ENCODE data around the gene TSPAN5. TPM values are rescaled to one million over a fixed set of nuclear protein-coding genes. Genes with fewer than 3 reads are reported as not detected.

TSPAN5 gene
- polyA plus RNA-seq, 1 donor (not counting 4 experiments of a cell fraction or from before 2014, with no cell fraction given) = 45.5 TPM

GRCh38 chr4:98609934-98610333 is 48.5 kb downstream of the TSPAN5 start:
- Histone ChIP-seq H3K27ac (ENCODE audit: control insufficient read depth, insufficient read depth, low read length) (no peak overlapping the region), H3K79me2 (ENCODE audit: control insufficient read depth, insufficient read depth, low read length) (peaks cover 90% of the 10 kb centered on the region)

GRCh38 chr4:98608356-98608755 is 50.1 kb downstream of the TSPAN5 start:
- H3K9ac ChIP-seq (ENCODE audit: control insufficient read depth, extremely low read depth, insufficient read depth, low read length) = no peak overlapping the region
- peaks cover 87% of the 10 kb centered on the region for H3K79me2 ChIP-seq (ENCODE audit: control insufficient read depth, insufficient read depth, low read length)
- no peak overlapping the region for H3K27ac ChIP-seq (ENCODE audit: control insufficient read depth, insufficient read depth, low read length)
- no peak overlapping the region for H2AFZ ChIP-seq (ENCODE audit: control insufficient read depth, low read length)
- dilution Hi-C loops (cut with MboI; ENCODE audit: extremely low pct_ligation_motif_present, low sequenced_read_pairs) = no loop called here
- peaks cover 0 to 1% of the 10 kb centered on the region in 2 experiments for H3K36me3 ChIP-seq (ENCODE audit: control insufficient read depth in 2 of 2, extremely low read depth in 1 of 2, insufficient read depth in 2 of 2, low read length in 2 of 2)
- no peaks in the 10 kb centered on the region for H4K20me1 ChIP-seq (ENCODE audit: control insufficient read depth, extremely low read depth, insufficient read depth, low read length)
- peaks cover 4% of the 10 kb centered on the region for H3K4me1 ChIP-seq (ENCODE audit: control insufficient read depth, extremely low read depth, insufficient read depth, low read length)
- DNase-seq (ENCODE audit: low read depth, low spot score) (no peak), FAIRE-seq (no peak)
- no peaks in the 10 kb centered on the region for H3K27me3 ChIP-seq (ENCODE audit: control insufficient read depth, extremely low read depth, insufficient read depth, low read length)
- H3K9me3 ChIP-seq (ENCODE audit: control insufficient read depth, low read depth, low read length) = no peaks in the 10 kb centered on the region
- TF ChIP-seq EZH2 (IDR thresholded peaks at IDR 0.05; ENCODE audit: low read length) = no peak
- TF ChIP-seq CTCF (optimal IDR thresholded peaks at IDR 0.05 in 1 of 3, IDR thresholded peaks at IDR 0.05 in 1 of 3, conservative IDR thresholded peaks at IDR 0.05 in 1 of 3; ENCODE audit: extremely low read depth in 1 of 3, insufficient read depth in 2 of 3, low read length in 3 of 3) = no peak
- no peaks in the 10 kb centered on the region for H3K9me1 ChIP-seq (ENCODE audit: control insufficient read depth, extremely low read depth, insufficient read depth, low read length)
- no peak overlapping the region for H3K4me3 ChIP-seq (ENCODE audit: control insufficient read depth in 2 of 3, extremely low read depth in 1 of 3, insufficient read depth in 2 of 3, low read depth in 1 of 3, low read length in 3 of 3)
- H3K4me2 ChIP-seq (ENCODE audit: control insufficient read depth, extremely low read depth, insufficient read depth, low read depth, low read length) = no peak overlapping the region

More at GRCh38 chr4:98609934-98610333, 48.5 kb downstream of the TSPAN5 start:
- FAIRE-seq (peak; percentile 34), DNase-seq (ENCODE audit: low read depth, low spot score) (no peak)
- Histone ChIP-seq H3K9me3 (ENCODE audit: control insufficient read depth, low read depth, low read length) (no peaks in the 10 kb centered on the region), H3K9me1 (ENCODE audit: control insufficient read depth, extremely low read depth, insufficient read depth, low read length) (no peaks in the 10 kb centered on the region), H3K4me2 (ENCODE audit: control insufficient read depth, extremely low read depth, insufficient read depth, low read depth, low read length) (no peak overlapping the region), H3K4me1 (ENCODE audit: control insufficient read depth, extremely low read depth, insufficient read depth, low read length) (no peaks in the 10 kb centered on the region), H3K36me3 (ENCODE audit: control insufficient read depth in 2 of 2, extremely low read depth in 1 of 2, insufficient read depth in 2 of 2, low read length in 2 of 2) (peaks cover 0 to 1% of the 10 kb centered on the region in 2 experiments), H3K27me3 (ENCODE audit: control insufficient read depth, extremely low read depth, insufficient read depth, low read length) (no peaks in the 10 kb centered on the region), H2AFZ (ENCODE audit: control insufficient read depth, low read length) (no peak overlapping the region), H3K9ac (ENCODE audit: control insufficient read depth, extremely low read depth, insufficient read depth, low read length) (no peak overlapping the region), H3K4me3 (ENCODE audit: control insufficient read depth in 2 of 3, extremely low read depth in 1 of 3, insufficient read depth in 2 of 3, low read depth in 1 of 3, low read length in 3 of 3) (no peak overlapping the region), H4K20me1 (ENCODE audit: control insufficient read depth, extremely low read depth, insufficient read depth, low read length) (no peaks in the 10 kb centered on the region)
- dilution Hi-C loops (cut with MboI; ENCODE audit: extremely low pct_ligation_motif_present, low sequenced_read_pairs) = no loop called here
- no peak for TF ChIP-seq EZH2 (IDR thresholded peaks at IDR 0.05; ENCODE audit: low read length)
- TF ChIP-seq CTCF (optimal IDR thresholded peaks at IDR 0.05 in 1 of 3, IDR thresholded peaks at IDR 0.05 in 1 of 3, conservative IDR thresholded peaks at IDR 0.05 in 1 of 3; ENCODE audit: extremely low read depth in 1 of 3, insufficient read depth in 2 of 3, low read length in 3 of 3) = no peak
